KMS-11 (cell line): ENCODE results near the gene TEX14.
"Not testable (repeated sequence)": the region's sequence is repeated elsewhere in the genome, so short reads cannot be mapped to it uniquely, and the experiment has no call there.

Experiments used
- H2AFZ ChIP-seq: fragments of 200-600 bp; sonication (generic); 2 replicates; pipeline ENCODE4 v1.6.1; 2016; ENCODE audit warnings: antibody characterized with exemption, mixed run types, low read depth
- H3K27ac ChIP-seq: fragments of 200-600 bp; sonication (generic); 2 replicates; pipeline ENCODE4 v1.6.1; 2016; ENCODE audit warnings: mild to moderate bottlenecking, mixed run types
- H3K27me3 ChIP-seq: fragments of 200-600 bp; sonication (generic); 2 replicates; pipeline ENCODE4 v1.6.1; 2017; ENCODE audit warnings: mild to moderate bottlenecking, low read depth, mixed run types, moderate library complexity; ENCODE audit not compliant: insufficient read depth
- H3K36me3 ChIP-seq: fragments of 200-600 bp; sonication (generic); 2 replicates; pipeline ENCODE4 v1.6.1; 2017; ENCODE audit warnings: mild to moderate bottlenecking, mixed run types; ENCODE audit not compliant: insufficient read depth
- H3K4me1 ChIP-seq: fragments of 200-600 bp; sonication (generic); 2 replicates; pipeline ENCODE4 v1.6.1; 2016; ENCODE audit warnings: mild to moderate bottlenecking, low read depth, mixed run types; ENCODE audit not compliant: poor library complexity, severe bottlenecking
- H3K4me2 ChIP-seq: fragments of 200-600 bp; sonication (generic); 2 replicates; pipeline ENCODE4 v1.7.0; 2016; ENCODE audit warnings: mild to moderate bottlenecking, mixed run types
- H3K4me3 ChIP-seq: fragments of 200-600 bp; sonication (generic); IDR thresholded peaks from 2 replicates; pipeline ENCODE4 v1.6.1; 2017; ENCODE audit warnings: low read depth, low read length, mixed read lengths; ENCODE audit not compliant: insufficient read depth
- H3K79me2 ChIP-seq: fragments of 200-600 bp; sonication (generic); 2 replicates; pipeline ENCODE4 v1.6.1; 2016; ENCODE audit warnings: low read depth, mixed run types; ENCODE audit not compliant: insufficient read depth
- H3K9ac ChIP-seq: fragments of 200-600 bp; sonication (generic); 2 replicates; pipeline ENCODE4 v1.6.1; 2016; ENCODE audit warnings: mild to moderate bottlenecking, mixed run types
- H4K20me1 ChIP-seq: fragments of 200-600 bp; sonication (generic); 2 replicates; pipeline ENCODE4 v1.6.1; 2016; ENCODE audit warnings: mild to moderate bottlenecking, mixed run types; ENCODE audit not compliant: insufficient read depth
- TF ChIP-seq, protein P1 (sequence below): fragments of 200-600 bp; sonication (generic); conservative IDR thresholded peaks from 2 replicates; pipeline ENCODE4 v1.6.1; 2017; ENCODE audit warnings: low read depth, mild to moderate bottlenecking, antibody characterized with exemption, low read length, moderate library complexity, mixed read lengths

The TEX14 gene

DNA sequence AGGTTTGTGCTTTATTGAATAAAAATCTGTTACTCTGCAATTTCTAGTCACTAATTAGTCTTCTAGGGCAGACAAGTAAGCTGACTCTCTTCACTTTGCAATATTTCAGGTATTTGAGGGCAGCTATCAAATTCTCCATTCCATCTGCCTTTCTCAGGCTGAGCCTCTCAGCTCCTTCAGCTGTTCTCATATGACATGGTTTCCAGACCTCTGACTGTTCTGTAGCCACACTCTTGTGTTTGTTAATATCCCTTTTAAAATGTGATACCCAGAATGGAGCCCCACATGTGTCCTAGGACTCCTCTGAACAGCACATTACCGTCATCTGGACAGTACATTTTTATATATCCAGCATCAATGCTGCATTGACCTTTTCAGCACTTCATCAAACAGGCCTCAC lies 131.3 kb downstream of the TEX14 start:
- H4K20me1 ChIP-seq, result no peaks in the 10 kb centered on the region
- H3K9ac ChIP-seq, result no peak overlapping the region
- no peaks in the 10 kb centered on the region for H3K36me3 ChIP-seq
- no peaks in the 10 kb centered on the region for H3K79me2 ChIP-seq
- H3K4me2 ChIP-seq, result peak overlapping the region; percentile 23; the same call in 1 of the 2 replicates
- no peak overlapping the region; the same call in 1 of the 2 replicates for H3K27ac ChIP-seq
- H3K4me3 ChIP-seq, result no peak overlapping the region
- TF ChIP-seq, protein P1, sequence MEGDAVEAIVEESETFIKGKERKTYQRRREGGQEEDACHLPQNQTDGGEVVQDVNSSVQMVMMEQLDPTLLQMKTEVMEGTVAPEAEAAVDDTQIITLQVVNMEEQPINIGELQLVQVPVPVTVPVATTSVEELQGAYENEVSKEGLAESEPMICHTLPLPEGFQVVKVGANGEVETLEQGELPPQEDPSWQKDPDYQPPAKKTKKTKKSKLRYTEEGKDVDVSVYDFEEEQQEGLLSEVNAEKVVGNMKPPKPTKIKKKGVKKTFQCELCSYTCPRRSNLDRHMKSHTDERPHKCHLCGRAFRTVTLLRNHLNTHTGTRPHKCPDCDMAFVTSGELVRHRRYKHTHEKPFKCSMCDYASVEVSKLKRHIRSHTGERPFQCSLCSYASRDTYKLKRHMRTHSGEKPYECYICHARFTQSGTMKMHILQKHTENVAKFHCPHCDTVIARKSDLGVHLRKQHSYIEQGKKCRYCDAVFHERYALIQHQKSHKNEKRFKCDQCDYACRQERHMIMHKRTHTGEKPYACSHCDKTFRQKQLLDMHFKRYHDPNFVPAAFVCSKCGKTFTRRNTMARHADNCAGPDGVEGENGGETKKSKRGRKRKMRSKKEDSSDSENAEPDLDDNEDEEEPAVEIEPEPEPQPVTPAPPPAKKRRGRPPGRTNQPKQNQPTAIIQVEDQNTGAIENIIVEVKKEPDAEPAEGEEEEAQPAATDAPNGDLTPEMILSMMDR, result no peak
- H3K4me1 ChIP-seq, result peaks cover 64% of the 10 kb centered on the region
- H2AFZ ChIP-seq, result no peak overlapping the region
- H3K27me3 ChIP-seq, result no peaks in the 10 kb centered on the region

DNA sequence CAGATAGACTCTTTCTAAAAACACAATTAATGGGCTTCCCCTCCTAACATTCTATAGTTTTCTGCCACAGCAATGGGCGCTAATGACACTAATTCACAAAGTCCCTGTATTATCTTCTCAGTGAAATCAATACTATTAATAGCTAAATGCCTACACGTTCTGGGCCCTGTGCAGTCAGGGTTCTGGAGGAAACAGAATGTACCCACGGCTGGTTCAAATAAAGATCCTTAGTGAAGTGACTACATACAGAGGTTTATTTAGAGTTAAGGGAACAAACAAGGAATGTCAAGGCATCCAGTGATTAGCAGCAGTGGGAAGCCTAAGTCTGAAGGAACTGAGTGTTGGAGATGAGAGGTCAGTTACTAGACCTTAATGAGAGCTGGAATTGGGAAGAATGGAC lies 133.9 kb downstream of the TEX14 start:
- H3K4me1 ChIP-seq, result peaks cover 42% of the 10 kb centered on the region
- H2AFZ ChIP-seq, result no peak overlapping the region
- no peak overlapping the region for H3K4me3 ChIP-seq
- H3K79me2 ChIP-seq, result no peaks in the 10 kb centered on the region
- TF ChIP-seq, protein P1, result no peak
- no peak overlapping the region for H3K27ac ChIP-seq
- H3K4me2 ChIP-seq, result no peak overlapping the region
- no peak overlapping the region for H3K9ac ChIP-seq
- H3K36me3 ChIP-seq, result no peaks in the 10 kb centered on the region
- H3K27me3 ChIP-seq, result no peaks in the 10 kb centered on the region
- H4K20me1 ChIP-seq, result no peaks in the 10 kb centered on the region

DNA sequence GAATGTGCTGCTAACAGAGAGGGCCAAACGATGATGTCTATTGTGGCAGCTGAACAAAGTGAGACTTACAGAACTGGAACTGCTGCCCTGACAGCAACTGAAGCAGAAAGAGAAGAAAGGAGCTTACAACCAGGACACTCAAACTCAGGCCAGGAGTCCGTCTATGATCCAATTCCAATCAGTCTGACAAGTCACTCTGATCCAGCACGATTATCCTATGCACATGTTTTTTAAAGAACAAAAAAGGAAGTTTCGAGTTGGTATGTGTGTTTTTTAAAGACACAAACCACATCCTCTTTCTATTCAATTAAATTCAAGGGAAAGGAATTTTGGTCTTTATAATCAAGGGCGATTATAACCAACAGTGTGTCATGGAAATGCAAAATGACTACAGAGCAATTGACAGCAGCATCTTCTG lies 135.0 kb downstream of the TEX14 start:
- H3K27me3 ChIP-seq, result no peaks in the 10 kb centered on the region
- H3K4me2 ChIP-seq, result no peak overlapping the region
- TF ChIP-seq, protein P1, result no peak
- H2AFZ ChIP-seq, result no peak overlapping the region
- H3K4me3 ChIP-seq, result no peak overlapping the region
- H4K20me1 ChIP-seq, result no peaks in the 10 kb centered on the region
- no peaks in the 10 kb centered on the region for H3K79me2 ChIP-seq
- H3K9ac ChIP-seq, result no peak overlapping the region
- H3K36me3 ChIP-seq, result no peaks in the 10 kb centered on the region
- H3K4me1 ChIP-seq, result peaks cover 30% of the 10 kb centered on the region
- H3K27ac ChIP-seq, result no peak overlapping the region

DNA sequence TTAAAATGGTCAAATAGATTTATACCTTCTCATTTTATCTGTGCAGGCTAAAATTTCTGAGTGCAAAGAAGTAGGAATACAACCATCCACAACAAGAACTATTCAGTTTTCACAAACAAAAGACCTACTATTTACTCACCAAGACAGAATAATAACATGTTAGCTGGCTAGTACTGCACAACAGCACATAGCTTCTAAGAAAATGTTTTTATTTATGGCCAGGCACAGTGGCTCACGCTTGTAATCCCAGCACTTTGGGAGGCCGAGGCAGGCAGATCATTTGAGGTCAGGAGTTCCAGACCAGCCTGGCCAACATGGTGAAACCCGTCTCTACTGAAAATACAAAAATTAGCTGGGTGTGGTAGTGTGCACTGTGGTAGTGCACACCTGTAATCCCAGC lies 136.7 kb downstream of the TEX14 start:
- not testable (repeated sequence) for H3K4me3 ChIP-seq, H3K27ac ChIP-seq, H3K27me3 ChIP-seq, H3K9ac ChIP-seq, H3K36me3 ChIP-seq, H3K79me2 ChIP-seq, H2AFZ ChIP-seq, H3K4me2 ChIP-seq, H4K20me1 ChIP-seq
- H3K4me1 ChIP-seq, result peaks cover 13% of the 10 kb centered on the region

DNA sequence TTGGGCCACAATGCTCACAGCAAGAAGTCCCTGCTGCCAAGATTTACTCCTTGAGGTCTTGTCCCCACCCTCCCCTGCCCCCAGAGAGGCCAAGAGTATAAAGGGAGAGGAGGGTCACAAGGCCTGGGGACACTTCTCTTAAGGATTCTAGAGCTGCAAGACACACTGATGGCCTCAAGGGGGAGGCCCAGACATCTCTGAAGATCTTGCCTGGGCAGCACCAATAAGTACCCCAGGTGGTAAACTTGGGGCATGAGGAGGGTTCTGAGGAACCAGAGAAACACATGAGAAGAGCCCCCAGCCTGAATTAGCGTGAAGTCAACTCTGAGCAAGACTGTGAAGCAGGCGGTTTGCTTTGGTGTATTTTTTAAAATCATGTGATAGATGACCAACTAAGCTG lies 150.6 kb downstream of the TEX14 start:
- H3K79me2 ChIP-seq, result no peaks in the 10 kb centered on the region

More for the DNA sequence above, 150.6 kb downstream of the TEX14 start:
- H3K4me2 ChIP-seq, result no peak overlapping the region
- H4K20me1 ChIP-seq, result no peaks in the 10 kb centered on the region
- TF ChIP-seq, protein P1, result peak; percentile 68; the same call in 1 of the 2 replicates
- H3K27ac ChIP-seq, result no peak overlapping the region
- H3K4me3 ChIP-seq, result no peak overlapping the region
- H3K36me3 ChIP-seq, result no peaks in the 10 kb centered on the region
- no peaks in the 10 kb centered on the region for H3K27me3 ChIP-seq
- no peak overlapping the region for H3K9ac ChIP-seq
- no peaks in the 10 kb centered on the region for H3K4me1 ChIP-seq
- H2AFZ ChIP-seq, result no peak overlapping the region
